HG02870 (cell line): ENCODE data around the gene C13orf46.

ENCODE experiments used
- ATAC-seq: cut with Tn5 transposase; IDR thresholded peaks from one replicate; pipeline ENCODE4 v1.9.1; 2021; ENCODE audit warnings: mild to moderate bottlenecking, moderate library complexity; ENCODE audit not compliant: unreplicated experiment

The C13orf46 gene

GRCh38 chr13:113972451-113973217, 1.2 kb downstream of the C13orf46 start:
- ATAC-seq: no peak

DNA sequence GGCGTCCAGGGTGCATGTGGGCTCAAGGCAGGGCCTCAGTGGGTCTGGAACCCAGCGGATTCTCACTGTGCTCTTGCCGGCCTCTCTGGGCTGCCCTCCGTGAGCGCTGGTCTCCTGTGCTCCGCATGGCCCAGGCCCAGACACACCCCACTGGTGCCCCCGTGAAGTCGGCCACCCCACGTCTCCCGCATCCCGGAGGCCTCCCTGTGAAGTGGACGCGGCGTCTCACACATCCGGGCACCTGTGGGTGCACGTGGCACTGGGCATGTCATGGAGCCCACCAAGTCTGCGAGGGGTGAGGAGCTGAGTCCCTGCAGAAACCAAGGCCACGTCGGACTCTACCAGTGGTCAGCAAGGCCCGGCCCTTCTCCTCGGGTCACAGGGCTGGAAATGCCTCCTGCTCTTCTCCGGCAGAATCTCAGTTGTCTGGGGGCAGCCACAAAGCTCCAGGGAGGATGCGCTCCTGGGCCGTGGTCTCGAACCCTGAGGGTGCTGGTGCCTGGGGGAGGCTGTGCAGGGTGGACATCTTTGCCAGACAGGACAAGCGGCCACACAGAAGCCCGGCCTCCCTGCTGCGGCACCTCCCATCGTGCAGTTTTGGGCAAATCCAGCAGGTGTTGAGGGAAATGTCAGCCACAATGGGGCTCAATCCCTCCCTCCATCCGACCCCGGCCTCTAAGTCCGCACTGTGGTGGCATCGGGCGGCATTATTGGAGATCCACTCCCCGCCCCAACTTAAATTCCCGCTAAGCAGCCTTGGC, 2.2 kb downstream of the C13orf46 start:
- no peak for ATAC-seq

DNA sequence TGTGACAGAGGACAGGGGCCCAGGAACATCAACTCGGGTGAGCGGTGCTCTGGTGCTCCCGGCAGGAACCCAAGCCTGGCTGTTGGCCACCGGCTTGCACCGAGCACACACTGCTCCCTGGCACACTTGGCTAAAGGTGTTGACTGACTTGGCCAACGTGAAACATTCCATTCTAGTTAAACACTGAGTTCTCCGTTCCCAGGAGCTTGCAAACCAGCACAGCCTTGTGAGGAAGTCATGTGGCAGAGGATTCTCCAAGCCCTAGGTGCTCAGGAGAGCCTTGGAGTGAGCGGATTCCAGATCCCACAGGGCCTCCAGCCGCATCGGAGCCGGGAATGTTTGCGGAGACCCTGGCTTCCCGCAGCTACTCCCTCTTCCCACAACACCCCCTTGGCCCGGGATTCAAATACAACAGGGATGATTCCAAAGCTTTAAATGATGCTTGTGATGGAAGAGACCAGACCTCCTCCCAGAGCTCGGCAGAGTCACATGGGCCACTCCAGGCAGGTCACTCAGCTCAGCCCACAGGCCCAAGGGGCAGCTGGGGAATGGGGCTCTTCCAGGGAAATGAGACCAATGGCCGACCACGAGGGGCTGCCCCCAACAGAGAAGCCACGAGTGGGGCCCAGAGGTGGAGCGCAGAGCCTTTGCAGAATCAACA, 2.9 kb downstream of the C13orf46 start:
- no peak for ATAC-seq

DNA sequence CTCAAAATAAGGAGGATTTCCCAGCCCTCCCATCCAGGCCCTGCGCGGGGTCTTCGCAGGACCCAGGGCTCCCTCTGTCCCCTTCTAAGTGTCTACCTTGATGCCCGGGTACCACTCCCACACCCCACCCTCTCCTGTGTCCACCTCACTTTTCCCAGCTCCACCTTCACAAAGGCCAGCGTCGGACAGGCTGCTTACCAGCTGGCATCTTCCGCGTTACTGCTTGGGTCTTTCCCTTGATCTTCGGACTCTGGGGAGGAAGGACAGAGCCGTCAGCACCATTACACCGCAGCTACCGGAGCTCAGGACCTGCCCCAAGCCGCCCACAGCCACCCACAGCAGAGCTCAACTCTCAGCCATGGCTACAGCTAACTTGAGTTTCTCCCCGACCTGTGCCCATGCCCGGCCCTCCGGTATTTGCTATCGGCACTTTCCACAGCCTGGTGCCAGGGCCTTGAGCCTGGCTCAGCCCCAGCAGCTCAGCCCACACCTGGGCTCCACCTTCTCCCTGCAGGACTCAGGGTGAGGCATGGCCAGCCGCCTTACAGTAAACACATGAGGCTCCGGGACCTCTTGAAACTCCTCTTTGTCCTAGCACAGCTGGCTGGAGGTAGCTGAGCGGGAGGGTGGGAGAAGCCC, 3.8 kb downstream of the C13orf46 start:
- ATAC-seq: no peak

DNA sequence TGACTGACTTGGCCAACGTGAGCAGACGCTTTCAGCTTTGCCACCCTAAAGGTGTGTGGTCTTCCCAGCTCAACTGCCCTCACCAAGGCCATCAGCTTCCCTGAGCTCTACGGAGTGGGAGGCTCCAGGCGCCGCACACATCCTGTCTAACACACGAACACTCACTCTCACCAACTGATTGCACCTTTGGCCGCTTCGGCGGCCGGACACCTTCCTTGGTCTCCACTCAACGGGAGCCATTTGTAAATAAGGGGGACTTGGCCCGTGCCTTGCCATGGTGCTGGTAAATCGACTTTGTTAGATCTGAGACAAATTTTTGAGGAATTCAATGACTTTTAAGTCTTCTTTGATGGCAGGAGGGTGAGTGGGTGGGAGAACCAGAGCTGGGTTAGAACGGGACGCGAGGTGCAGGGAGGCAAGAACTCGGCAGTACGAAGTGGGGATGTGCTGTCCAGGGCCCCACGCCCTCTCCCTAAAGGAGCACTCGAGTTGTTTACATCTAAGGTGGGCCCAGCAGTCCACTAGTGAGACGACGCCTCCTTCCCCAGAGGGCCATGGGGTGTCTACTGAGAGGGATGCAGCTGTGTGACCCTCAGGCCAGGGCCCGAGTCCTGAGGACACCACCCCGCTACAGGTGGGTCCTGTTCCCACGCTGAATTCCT, 4.4 kb downstream of the C13orf46 start:
- no peak for ATAC-seq

- ATAC-seq: no peak
Observed at GRCh38 chr13:113968463-113969310, 5.2 kb downstream of the C13orf46 start.

GRCh38 chr13:113967729-113968462, 6.0 kb downstream of the C13orf46 start:
- ATAC-seq: no peak

GRCh38 chr13:113967206-113967720, 6.6 kb downstream of the C13orf46 start:
- no peak for ATAC-seq

- no peak for ATAC-seq
Observed at GRCh38 chr13:113965968-113966884, 7.7 kb downstream of the C13orf46 start.

DNA sequence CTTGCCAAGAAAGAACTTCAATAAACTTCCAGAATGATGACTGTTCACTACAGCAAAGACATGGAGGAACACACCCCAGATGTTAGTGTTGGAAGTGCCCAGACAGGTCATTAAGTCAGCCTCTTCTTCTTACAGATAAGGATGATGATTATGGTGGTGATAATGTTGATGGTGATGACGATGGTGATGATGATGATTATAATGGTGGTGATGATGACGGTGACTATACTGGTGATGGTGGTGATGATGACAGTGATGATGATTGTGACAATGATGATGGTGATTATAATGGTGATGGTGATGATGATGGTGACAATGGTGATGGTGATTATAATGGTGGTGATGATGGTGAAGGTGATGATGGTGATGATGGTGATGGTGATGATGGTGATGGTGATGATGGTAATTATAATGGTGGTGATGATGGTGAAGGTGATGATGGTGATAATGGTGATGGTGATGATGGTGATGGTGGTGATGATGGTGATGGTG, 8.4 kb downstream of the C13orf46 start:
- no peak for ATAC-seq

DNA sequence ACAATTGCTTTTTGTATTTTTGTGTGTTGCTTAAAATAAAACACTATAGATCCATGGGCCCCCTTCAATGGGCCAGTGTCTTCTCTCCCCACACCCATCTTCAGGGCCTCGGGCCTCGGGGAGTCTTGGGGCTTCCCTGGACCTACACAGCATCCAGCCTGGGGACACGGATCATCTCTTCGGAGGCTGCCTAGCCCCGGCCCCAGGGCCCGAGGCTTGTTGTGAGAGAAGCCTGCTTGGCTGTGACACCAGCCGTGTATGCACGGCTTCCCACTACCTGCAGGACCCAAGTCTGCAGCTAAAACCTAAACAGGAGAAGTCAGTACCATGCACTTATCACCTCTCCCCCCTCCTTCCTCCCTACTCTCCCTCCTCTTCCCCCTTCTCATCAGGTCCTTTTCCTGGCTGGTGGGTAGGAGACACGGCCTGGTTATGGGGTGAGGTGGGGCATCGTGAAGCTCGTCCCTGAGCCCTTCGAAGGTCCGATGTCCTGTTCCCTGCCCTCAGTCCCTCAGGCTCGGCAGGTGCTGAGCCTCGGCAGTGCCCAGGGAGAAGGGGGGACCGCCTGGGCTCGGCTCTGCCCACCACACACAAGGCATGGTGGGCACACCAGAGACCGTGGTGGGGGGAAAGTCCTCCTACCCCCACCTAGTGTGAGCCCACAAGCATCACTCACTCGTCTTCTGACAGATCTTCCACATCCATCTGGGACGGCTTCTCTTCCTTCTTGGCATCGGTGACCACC, 9.5 kb downstream of the C13orf46 start:
- no peak for ATAC-seq

- ATAC-seq: no peak
Observed at GRCh38 chr13:113963376-113963775, 10.5 kb downstream of the C13orf46 start.

DNA sequence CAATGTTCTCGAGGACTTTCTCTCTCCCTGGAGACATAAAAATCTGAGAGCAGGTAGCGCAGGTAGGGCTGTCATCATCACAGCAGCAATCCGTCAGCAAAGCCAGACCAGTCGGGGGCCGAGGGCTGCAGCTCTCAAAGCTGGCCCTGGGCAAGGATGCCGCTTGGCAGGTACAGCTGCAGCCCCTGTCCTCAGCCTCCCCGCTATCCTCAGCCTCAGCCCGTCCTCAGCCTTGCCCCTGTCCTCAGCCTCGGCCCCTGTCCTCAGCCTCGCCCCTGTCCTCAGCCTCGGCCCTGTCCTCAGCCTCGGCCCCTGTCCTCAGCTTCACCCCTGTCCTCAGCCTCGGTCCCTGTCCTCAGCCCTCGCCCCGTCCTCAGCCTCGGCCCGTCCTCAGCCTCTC, 10.9 kb downstream of the C13orf46 start:
- ATAC-seq: no peak

- ATAC-seq: no peak
Observed at GRCh38 chr13:113962386-113962785, 11.5 kb downstream of the C13orf46 start.

GRCh38 chr13:113960276-113960948, 13.5 kb downstream of the C13orf46 start:
- no peak for ATAC-seq

DNA sequence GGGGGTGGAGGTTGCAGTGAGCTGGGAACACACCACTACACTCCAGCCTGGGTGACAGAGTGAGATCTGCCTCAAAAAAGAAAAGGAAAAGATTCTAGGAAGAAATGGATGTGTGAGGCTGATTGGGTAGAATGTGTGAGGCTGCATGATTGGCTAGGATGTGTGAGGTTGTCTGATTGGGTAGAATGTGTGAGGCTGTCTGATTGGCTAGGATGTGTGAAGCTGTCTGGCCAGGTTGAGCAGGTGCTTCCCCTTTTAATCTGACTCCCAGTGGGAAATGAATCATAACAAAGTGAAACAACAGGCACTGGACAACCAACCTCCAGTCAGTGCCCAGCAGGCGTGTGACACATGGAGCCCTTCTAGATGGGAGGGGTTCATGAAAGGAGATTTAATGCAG, 14.7 kb downstream of the C13orf46 start:
- no peak for ATAC-seq
